ENCODE results near the gene ZNG1A. TPM values are rescaled to one million over a fixed set of nuclear protein-coding genes. Genes with fewer than 3 reads are reported as not detected.

Gene ZNG1A
- total RNA-seq, 1 experiment from 2014 or later, result 69.1 TPM

- Histone ChIP-seq H3K27ac (ENCODE audit: low read length) (0 out of 2 replicates have a peak overlapping the region, but pooled peaks have one; percentile 16), H3K4me2 (ENCODE audit: low read length) (0 out of 2 replicates have a peak overlapping the region, but pooled peaks have one; percentile 46), H4K20me1 (ENCODE audit: low read length) (no peaks in the 10 kb centered on the region), H3K79me2 (ENCODE audit: low read length) (no peaks in the 10 kb centered on the region), H3K9me3 (ENCODE audit: low read length) (no peaks in the 10 kb centered on the region), H2AFZ (ENCODE audit: low read length) (no peak overlapping the region), H3K27me3 (ENCODE audit: low read length) (no peaks in the 10 kb centered on the region), H3F3A (ENCODE audit: low read length, unreplicated experiment) (no peaks in the 10 kb centered on the region), H3K9ac (ENCODE audit: low read length) (no peak overlapping the region), H3K36me3 (ENCODE audit: low read depth, low read length) (no peaks in the 10 kb centered on the region), H3K4me1 (ENCODE audit: insufficient read depth, low read length) (peaks cover 21% of the 10 kb centered on the region), H3K9me2 (replicated peaks; ENCODE audit: low read length) (no peaks in the 10 kb centered on the region), H3K4me3 (ENCODE audit: low read length) (no peak overlapping the region)
- 0 out of 2 replicates have a peak, but pooled peaks have one; percentile 8 for ATAC-seq
- ChIA-PET CTCF (no interaction called here), POLR2A (ENCODE audit: unreplicated experiment) (no interaction called here)
- no TSS peak for BruUV-seq (replicated peaks)
- no peak for TF ChIP-seq EZH2 (IDR thresholded peaks at IDR 0.05; ENCODE audit: low read length, unreplicated experiment)
- no peak for TF ChIP-seq EZH2phosphoT487 (IDR thresholded peaks at IDR 0.05; ENCODE audit: borderline replicate concordance, low read length)
- no peak for TF ChIP-seq CTCF (conservative IDR thresholded peaks at IDR 0.05; ENCODE audit: low read depth, low read length)
- no peak for DNase-seq
- intact Hi-C loops (cut with micrococcal nuclease), result no loop called here
These were observed 45.2 kb upstream of the ZNG1A start for GRCh38 chr9:224026-224425.

- Histone ChIP-seq H3K9ac (ENCODE audit: low read length) (no peak overlapping the region), H3K27me3 (ENCODE audit: low read length) (no peaks in the 10 kb centered on the region), H4K20me1 (ENCODE audit: low read length) (no peaks in the 10 kb centered on the region), H3K79me2 (ENCODE audit: low read length) (no peaks in the 10 kb centered on the region), H3K36me3 (ENCODE audit: low read depth, low read length) (no peaks in the 10 kb centered on the region), H3K4me3 (ENCODE audit: low read length) (no peak overlapping the region), H3K4me1 (ENCODE audit: insufficient read depth, low read length) (peaks cover 21% of the 10 kb centered on the region), H3K4me2 (ENCODE audit: low read length) (no peak overlapping the region), H3K9me3 (ENCODE audit: low read length) (no peaks in the 10 kb centered on the region), H3K9me2 (replicated peaks; ENCODE audit: low read length) (no peaks in the 10 kb centered on the region), H2AFZ (ENCODE audit: low read length) (no peak overlapping the region), H3F3A (ENCODE audit: low read length, unreplicated experiment) (no peaks in the 10 kb centered on the region), H3K27ac (ENCODE audit: low read length) (no peak overlapping the region)
- CTCF ChIA-PET, result no interaction called here
- ATAC-seq, result no peak
- TF ChIP-seq CTCF (conservative IDR thresholded peaks at IDR 0.05; ENCODE audit: low read depth, low read length) (no peak), EZH2 (IDR thresholded peaks at IDR 0.05; ENCODE audit: low read length, unreplicated experiment) (no peak), EZH2phosphoT487 (IDR thresholded peaks at IDR 0.05; ENCODE audit: borderline replicate concordance, low read length) (no peak)
- DNase-seq, result no peak
- POLR2A ChIA-PET (ENCODE audit: unreplicated experiment), result no interaction called here
- BruUV-seq (replicated peaks), result no TSS peak
- intact Hi-C loops (cut with micrococcal nuclease), result no loop called here
These were observed 44.3 kb upstream of the ZNG1A start for GRCh38 chr9:223152-223551.

- Histone ChIP-seq H3K9me3 (ENCODE audit: low read length) (no peaks in the 10 kb centered on the region), H3K27ac (ENCODE audit: low read length) (no peak overlapping the region), H3K27me3 (ENCODE audit: low read length) (no peaks in the 10 kb centered on the region), H4K20me1 (ENCODE audit: low read length) (no peaks in the 10 kb centered on the region), H3K79me2 (ENCODE audit: low read length) (no peaks in the 10 kb centered on the region), H3K9me2 (replicated peaks; ENCODE audit: low read length) (no peaks in the 10 kb centered on the region), H3K9ac (ENCODE audit: low read length) (no peak overlapping the region), H3F3A (ENCODE audit: low read length, unreplicated experiment) (no peaks in the 10 kb centered on the region), H3K4me2 (ENCODE audit: low read length) (no peak overlapping the region), H3K4me1 (ENCODE audit: insufficient read depth, low read length) (peaks cover 21% of the 10 kb centered on the region), H2AFZ (ENCODE audit: low read length) (no peak overlapping the region), H3K36me3 (ENCODE audit: low read depth, low read length) (no peaks in the 10 kb centered on the region), H3K4me3 (ENCODE audit: low read length) (no peak overlapping the region)
- no peak for ATAC-seq
- no peak for DNase-seq
- ChIA-PET CTCF (interaction anchor here (0.6 kb wide), 1 partner anchor 19 kb away, joined by 4 read pairs; no protein-coding TSS in a partner anchor), POLR2A (ENCODE audit: unreplicated experiment) (no interaction called here)
- intact Hi-C loops (cut with micrococcal nuclease), result no loop called here
- BruUV-seq (replicated peaks), result no TSS peak
- TF ChIP-seq EZH2 (IDR thresholded peaks at IDR 0.05; ENCODE audit: low read length, unreplicated experiment) (no peak), EZH2phosphoT487 (IDR thresholded peaks at IDR 0.05; ENCODE audit: borderline replicate concordance, low read length) (no peak), CTCF (conservative IDR thresholded peaks at IDR 0.05; ENCODE audit: low read depth, low read length) (no peak)
These were observed 43.3 kb upstream of the ZNG1A start for GRCh38 chr9:221989-222776.
